ENCODE data around the gene ANKRD6.

- TF ChIP-seq, protein P1, sequence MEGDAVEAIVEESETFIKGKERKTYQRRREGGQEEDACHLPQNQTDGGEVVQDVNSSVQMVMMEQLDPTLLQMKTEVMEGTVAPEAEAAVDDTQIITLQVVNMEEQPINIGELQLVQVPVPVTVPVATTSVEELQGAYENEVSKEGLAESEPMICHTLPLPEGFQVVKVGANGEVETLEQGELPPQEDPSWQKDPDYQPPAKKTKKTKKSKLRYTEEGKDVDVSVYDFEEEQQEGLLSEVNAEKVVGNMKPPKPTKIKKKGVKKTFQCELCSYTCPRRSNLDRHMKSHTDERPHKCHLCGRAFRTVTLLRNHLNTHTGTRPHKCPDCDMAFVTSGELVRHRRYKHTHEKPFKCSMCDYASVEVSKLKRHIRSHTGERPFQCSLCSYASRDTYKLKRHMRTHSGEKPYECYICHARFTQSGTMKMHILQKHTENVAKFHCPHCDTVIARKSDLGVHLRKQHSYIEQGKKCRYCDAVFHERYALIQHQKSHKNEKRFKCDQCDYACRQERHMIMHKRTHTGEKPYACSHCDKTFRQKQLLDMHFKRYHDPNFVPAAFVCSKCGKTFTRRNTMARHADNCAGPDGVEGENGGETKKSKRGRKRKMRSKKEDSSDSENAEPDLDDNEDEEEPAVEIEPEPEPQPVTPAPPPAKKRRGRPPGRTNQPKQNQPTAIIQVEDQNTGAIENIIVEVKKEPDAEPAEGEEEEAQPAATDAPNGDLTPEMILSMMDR (conservative IDR thresholded peaks at IDR 0.05; ENCODE audit: low read length): no peak
- no peak for TF ChIP-seq EZH2phosphoT487 (IDR thresholded peaks at IDR 0.05; ENCODE audit: borderline replicate concordance, low read depth, low read length)
Observed at GRCh38 chr6:89479897-89480296, 46.9 kb downstream of the ANKRD6 start.
